PFSK-1 (cell line): ENCODE measurements around the gene PRDM16.

Source experiments
- FOXP2 ChIP-seq: optimal IDR thresholded peaks from 2 replicates; pipeline ENCODE3; 2011; ENCODE audit warnings: borderline replicate concordance, control low read depth, inconsistent platforms; ENCODE audit not compliant: insufficient read depth; ENCODE audit errors: extremely low read length, extremely low read depth
- POLR2AphosphoS5 ChIP-seq: IDR thresholded peaks from 2 replicates; pipeline ENCODE4 v1.6.1; 2012; ENCODE audit warnings: low read depth, mild to moderate bottlenecking, control low read depth, low read length, moderate library complexity
- SIN3A ChIP-seq: IDR thresholded peaks from 2 replicates; pipeline ENCODE4 v1.6.1; 2012; ENCODE audit warnings: mild to moderate bottlenecking, low read length, moderate library complexity, borderline replicate concordance; ENCODE audit not compliant: insufficient read depth
- TAF1 ChIP-seq: IDR thresholded peaks from 2 replicates; pipeline ENCODE4 v1.6.1; 2012; ENCODE audit warnings: low read length, control low read depth, borderline replicate concordance; ENCODE audit not compliant: insufficient read depth
- TF ChIP-seq, protein P1 (sequence below), 2 experiments: IDR thresholded peaks; 2 replicates each; pipeline versions ENCODE4 v1.6.1 to v1.8.0; 2011 to 2012; ENCODE audit warnings: low read depth in 2 of 2, low read length in 2 of 2, control low read depth in 1 of 2, inconsistent platforms in 1 of 2, mild to moderate bottlenecking in 1 of 2, moderate library complexity in 1 of 2; ENCODE audit not compliant: insufficient read depth in 1 of 2

Gene PRDM16

DNA sequence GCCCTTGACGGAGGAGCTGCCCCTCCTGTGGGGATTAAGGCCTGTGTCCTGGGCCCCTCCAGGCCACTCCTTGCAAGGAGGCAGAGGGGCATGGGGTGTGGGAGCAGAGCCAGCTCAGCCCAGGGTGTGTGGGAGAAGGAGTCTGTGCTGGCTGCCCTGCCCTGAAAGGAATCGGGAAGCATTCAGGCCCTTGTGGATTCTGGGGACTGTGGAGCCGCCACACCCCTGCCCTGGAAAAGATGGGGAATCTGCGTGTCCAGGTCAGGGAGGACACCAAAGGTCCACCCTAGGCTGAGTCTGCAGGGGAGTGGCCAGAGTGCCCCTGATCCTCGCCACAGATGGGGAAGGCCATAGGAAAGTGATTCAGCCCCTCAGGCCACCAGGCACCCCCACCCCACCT is 16.5 kb upstream of the PRDM16 start:
- no peak for TF ChIP-seq SIN3A
- TF ChIP-seq, protein P1, sequence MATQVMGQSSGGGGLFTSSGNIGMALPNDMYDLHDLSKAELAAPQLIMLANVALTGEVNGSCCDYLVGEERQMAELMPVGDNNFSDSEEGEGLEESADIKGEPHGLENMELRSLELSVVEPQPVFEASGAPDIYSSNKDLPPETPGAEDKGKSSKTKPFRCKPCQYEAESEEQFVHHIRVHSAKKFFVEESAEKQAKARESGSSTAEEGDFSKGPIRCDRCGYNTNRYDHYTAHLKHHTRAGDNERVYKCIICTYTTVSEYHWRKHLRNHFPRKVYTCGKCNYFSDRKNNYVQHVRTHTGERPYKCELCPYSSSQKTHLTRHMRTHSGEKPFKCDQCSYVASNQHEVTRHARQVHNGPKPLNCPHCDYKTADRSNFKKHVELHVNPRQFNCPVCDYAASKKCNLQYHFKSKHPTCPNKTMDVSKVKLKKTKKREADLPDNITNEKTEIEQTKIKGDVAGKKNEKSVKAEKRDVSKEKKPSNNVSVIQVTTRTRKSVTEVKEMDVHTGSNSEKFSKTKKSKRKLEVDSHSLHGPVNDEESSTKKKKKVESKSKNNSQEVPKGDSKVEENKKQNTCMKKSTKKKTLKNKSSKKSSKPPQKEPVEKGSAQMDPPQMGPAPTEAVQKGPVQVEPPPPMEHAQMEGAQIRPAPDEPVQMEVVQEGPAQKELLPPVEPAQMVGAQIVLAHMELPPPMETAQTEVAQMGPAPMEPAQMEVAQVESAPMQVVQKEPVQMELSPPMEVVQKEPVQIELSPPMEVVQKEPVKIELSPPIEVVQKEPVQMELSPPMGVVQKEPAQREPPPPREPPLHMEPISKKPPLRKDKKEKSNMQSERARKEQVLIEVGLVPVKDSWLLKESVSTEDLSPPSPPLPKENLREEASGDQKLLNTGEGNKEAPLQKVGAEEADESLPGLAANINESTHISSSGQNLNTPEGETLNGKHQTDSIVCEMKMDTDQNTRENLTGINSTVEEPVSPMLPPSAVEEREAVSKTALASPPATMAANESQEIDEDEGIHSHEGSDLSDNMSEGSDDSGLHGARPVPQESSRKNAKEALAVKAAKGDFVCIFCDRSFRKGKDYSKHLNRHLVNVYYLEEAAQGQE (IDR thresholded peaks at IDR 0.05; ENCODE audit: insufficient read depth in 1 of 2, low read depth in 2 of 2, low read length in 2 of 2) = no peak
- no peak for TF ChIP-seq FOXP2
- no peak for TF ChIP-seq TAF1
- no peak for TF ChIP-seq POLR2AphosphoS5

DNA sequence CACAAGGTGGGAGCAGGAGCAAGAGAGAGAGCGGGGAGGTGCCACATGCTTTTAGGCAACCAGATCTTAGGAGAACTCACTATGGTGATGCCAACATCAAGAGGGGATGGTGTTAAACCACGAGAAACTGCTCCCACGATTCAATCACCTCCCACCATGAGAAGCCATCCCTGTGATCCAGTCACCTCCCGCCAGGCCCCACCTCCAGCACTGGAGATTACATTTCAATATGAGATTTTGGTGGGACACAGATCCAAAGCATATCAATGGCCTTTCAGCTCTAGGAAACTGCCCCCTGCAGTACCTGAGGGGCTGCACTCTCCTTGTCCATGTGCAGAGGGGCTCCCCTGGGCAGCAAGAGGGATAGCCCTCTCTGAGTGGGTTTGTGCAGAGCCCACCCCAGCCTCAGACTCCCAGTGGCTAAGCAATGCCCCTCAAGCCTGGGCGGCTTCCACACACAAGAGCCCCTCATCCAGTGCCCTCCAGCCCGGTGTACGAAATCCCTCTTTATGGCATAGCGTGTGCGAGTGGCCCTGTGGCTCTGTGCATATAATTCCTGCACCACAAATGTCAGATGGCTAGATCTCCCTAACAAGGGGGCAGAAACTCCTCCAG is 15.5 kb upstream of the PRDM16 start:
- TF ChIP-seq TAF1 (no peak), SIN3A (no peak), POLR2AphosphoS5 (no peak), FOXP2 (no peak)
- TF ChIP-seq, protein P1 (IDR thresholded peaks at IDR 0.05; ENCODE audit: insufficient read depth in 1 of 2, low read depth in 2 of 2, low read length in 2 of 2) = no peak

DNA sequence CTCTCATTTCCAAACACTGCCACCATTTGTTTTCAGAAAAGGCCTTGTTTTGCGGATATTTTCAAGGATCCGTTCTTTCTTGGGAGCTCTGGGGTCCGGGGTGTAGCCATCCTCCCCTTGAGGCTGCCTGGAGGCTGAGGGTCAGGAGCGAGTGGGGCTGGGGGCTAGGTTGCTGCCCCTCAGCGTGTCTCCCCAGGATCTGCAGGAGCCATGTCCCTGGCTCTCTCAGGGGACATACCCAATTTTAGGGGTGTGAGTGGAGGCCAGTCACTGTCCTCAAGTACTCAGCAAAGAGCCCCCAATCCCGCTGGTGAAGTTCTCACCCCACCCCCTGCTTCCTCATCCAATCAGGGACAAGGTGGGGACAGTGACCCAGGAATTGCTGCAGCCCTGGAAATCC is 15.0 kb upstream of the PRDM16 start:
- TF ChIP-seq SIN3A = no peak
- no peak for TF ChIP-seq TAF1
- TF ChIP-seq, protein P1 (IDR thresholded peaks at IDR 0.05; ENCODE audit: insufficient read depth in 1 of 2, low read depth in 2 of 2, low read length in 2 of 2) = no peak
- no peak for TF ChIP-seq POLR2AphosphoS5
- no peak for TF ChIP-seq FOXP2

DNA sequence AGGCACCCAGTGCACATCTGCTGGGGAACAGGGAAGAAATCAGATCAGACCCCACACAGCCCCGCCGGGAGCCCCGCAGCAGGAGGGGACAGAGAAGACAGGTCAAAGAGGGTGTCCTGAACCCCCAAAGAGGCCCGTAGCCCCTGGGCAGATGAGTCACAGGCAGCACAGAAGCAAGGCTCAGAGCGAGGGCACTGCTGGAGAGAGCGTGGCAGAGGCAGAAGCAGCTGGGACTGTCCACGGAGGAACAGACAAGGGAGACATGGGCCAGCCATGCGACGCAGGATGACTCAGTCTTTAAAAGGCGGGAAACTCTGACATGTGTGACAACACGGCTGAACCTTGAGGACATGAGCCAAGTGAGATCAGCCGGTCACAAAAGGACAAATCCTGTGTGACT is 14.5 kb upstream of the PRDM16 start:
- TF ChIP-seq TAF1 (no peak), POLR2AphosphoS5 (no peak), FOXP2 (no peak)

DNA sequence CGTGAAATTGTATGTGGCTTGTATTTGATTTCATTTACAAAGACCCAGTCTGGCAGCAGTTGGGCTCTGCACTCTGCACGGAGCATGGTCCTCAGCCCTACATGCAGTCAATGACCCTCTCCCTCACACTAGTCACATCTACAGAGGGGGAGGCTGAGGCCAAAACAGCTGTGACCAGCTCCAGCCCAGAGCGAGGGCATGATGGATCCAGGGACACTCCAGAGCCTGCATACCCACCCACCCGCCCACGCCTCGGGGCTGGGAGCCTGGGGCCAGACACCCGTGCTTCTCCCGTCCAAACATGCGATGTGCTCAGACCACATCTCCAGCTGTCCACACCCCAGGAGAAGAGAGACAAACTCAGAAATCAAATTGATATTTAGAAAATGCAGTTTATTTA is 14.0 kb upstream of the PRDM16 start:
- TF ChIP-seq SIN3A = no peak
- TF ChIP-seq POLR2AphosphoS5 = no peak
- TF ChIP-seq, protein P1 (IDR thresholded peaks at IDR 0.05; ENCODE audit: insufficient read depth in 1 of 2, low read depth in 2 of 2, low read length in 2 of 2) = no peak
- TF ChIP-seq FOXP2 = no peak
- no peak for TF ChIP-seq TAF1
